Activated CD4-positive, alpha-beta T cell treated with anti-CD3 and anti-CD28 coated beads for 36 hours (primary cell): Measurements from ENCODE around the gene TFCP2L1. TPM values are rescaled to one million over a fixed set of nuclear protein-coding genes. Genes with fewer than 3 reads are reported as not detected.
"Not testable (repeated sequence)": the region's sequence is repeated elsewhere in the genome, so short reads cannot be mapped to it uniquely, and the experiment has no call there.

Experiments
- ATAC-seq: fragments of 200-7000 bp; cut with Tn5 transposase; one replicate; pipeline ENCODE4 v1.10.0; 2021; ENCODE audit warnings: mild to moderate bottlenecking, moderate library complexity
- CTCF ChIA-PET: fragments of 350-600 bp; sonication (Branson Sonifier 250); formaldehyde crosslinking; loops from one replicate; lab custom pipeline; 2021; ENCODE audit warnings: antibody characterized with exemption; lab: Charles Lee
- POLR2A ChIA-PET: fragments of 350-600 bp; sonication (Branson Sonifier 250); formaldehyde crosslinking; loops from one replicate; lab custom pipeline; 2021; ENCODE audit warnings: antibody characterized with exemption, inconsistent platforms; lab: Charles Lee
- DNase-seq: peaks from one replicate; pipeline ENCODE4 v3.0.0-alpha.2; 2020
- H3K27ac Mint-ChIP-seq: one replicate; pipeline ENCODE4 v1.8.0; 2021; ENCODE audit warnings: mixed read lengths
- H3K27me3 Mint-ChIP-seq: one replicate; pipeline ENCODE4 v1.8.0; 2021; ENCODE audit warnings: mixed read lengths
- H3K36me3 Mint-ChIP-seq: one replicate; pipeline ENCODE4 v1.8.0; 2021; ENCODE audit warnings: low read depth, mixed read lengths
- H3K4me1 Mint-ChIP-seq: one replicate; pipeline ENCODE4 v1.8.0; 2021; ENCODE audit warnings: mixed read lengths
- H3K4me3 Mint-ChIP-seq: one replicate; pipeline ENCODE4 v1.8.0; 2021; ENCODE audit warnings: mild to moderate bottlenecking, moderate library complexity, mixed read lengths
- H3K9me3 Mint-ChIP-seq: one replicate; pipeline ENCODE4 v1.8.0; 2021; ENCODE audit warnings: low read depth, mixed read lengths
- intact Hi-C, 2 experiments: fragments of 100-400 bp; cut with DNase I in 1 of 2; cut with micrococcal nuclease in 1 of 2; formaldehyde crosslinking; loops; one replicate each; pipeline versions ENCODE4 v1.14.2 to v1.15.1; 2022 to 2024; cut with DNase I, micrococcal nuclease
- total RNA-seq, 2 experiments: library from RNA; stranded (reverse); gene quantifications; one replicate each; pipeline ENCODE4 v1.2.3, GENCODE V29; 2021

The TFCP2L1 gene
- total RNA-seq, 2 experiments from 2014 or later, result 0.02 to 0.05 TPM

DNA sequence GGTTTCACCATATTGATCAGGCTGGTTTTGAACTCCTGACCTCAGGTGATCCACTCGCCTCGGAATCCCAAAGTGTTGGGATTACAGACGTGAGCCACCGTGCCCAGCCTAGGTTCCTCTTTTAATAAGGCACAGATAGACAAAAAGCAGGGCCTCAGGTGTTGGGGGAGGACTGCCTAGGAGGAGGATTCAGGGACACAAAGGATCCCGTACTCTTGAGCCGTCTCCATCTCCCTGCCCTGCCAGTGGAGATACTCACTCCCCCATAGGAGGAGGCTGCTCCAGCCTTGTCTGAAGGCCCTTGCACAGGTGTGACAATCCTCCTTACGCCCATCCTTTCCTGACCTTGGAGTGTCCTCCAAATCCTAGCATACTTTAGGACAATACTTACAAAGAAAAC, 32.0 kb upstream of the TFCP2L1 start:
- CTCF ChIA-PET, result interaction anchor here (0.6 kb wide), 1 partner anchor 536 kb away, joined by 5 read pairs; no protein-coding TSS in a partner anchor
- Mint-ChIP-seq H3K9me3 (no peaks in the 10 kb centered on the region), H3K27ac (no peak overlapping the region), H3K36me3 (no peaks in the 10 kb centered on the region), H3K4me1 (no peaks in the 10 kb centered on the region), H3K27me3 (peaks cover under 1% of the 10 kb centered on the region), H3K4me3 (no peak overlapping the region)
- DNase-seq (no peak), ATAC-seq (no peak)
- intact Hi-C loops, result no loop called here
- POLR2A ChIA-PET, result no interaction called here

- ATAC-seq, H3K4me3 Mint-ChIP-seq, H3K4me1 Mint-ChIP-seq: not testable (repeated sequence)
Observed at GRCh38 chr2:121313701-121314100, 28.7 kb upstream of the TFCP2L1 start.

GRCh38 chr2:121309801-121310200, 24.8 kb upstream of the TFCP2L1 start:
- no peaks in the 10 kb centered on the region for H3K4me1 Mint-ChIP-seq
- DNase-seq, result no peak

More at GRCh38 chr2:121313701-121314100, 28.7 kb upstream of the TFCP2L1 start:
- intact Hi-C loops, DNase-seq, POLR2A ChIA-PET, H3K27ac Mint-ChIP-seq, H3K36me3 Mint-ChIP-seq, H3K9me3 Mint-ChIP-seq, H3K27me3 Mint-ChIP-seq, CTCF ChIA-PET: not testable (repeated sequence)

DNA sequence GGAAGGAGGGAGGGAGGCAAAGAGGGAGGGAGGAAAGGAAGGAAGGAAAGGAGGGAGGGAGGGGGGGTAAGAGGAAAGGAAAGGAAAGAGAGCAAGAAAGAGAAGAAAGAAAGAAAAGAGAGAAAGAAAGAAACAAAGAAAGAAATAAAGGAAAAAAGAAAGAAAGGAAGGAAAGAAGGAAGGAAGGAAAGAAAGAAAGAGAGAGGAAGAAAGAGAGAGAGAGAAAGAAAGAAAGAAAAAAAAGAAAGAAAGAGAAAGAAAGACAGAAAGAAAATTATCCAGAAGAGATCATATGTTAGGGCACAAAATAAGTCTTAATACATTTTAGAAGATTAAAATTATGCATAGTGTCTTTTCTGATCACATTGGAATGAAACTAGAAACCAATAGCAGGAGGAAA, 24.3 kb upstream of the TFCP2L1 start:
- ChIA-PET POLR2A (no interaction called here), CTCF (no interaction called here)
- DNase-seq (no peak), ATAC-seq (no peak)
- Mint-ChIP-seq H3K27me3 (peaks cover 29% of the 10 kb centered on the region), H3K27ac (no peak overlapping the region), H3K9me3 (no peaks in the 10 kb centered on the region), H3K4me3 (no peak overlapping the region), H3K4me1 (no peaks in the 10 kb centered on the region), H3K36me3 (no peaks in the 10 kb centered on the region)
- intact Hi-C loops, result no loop called here

More at GRCh38 chr2:121309801-121310200, 24.8 kb upstream of the TFCP2L1 start:
- Mint-ChIP-seq H3K9me3 (no peaks in the 10 kb centered on the region), H3K4me3 (no peak overlapping the region), H3K27ac (no peak overlapping the region), H3K27me3 (peaks cover 29% of the 10 kb centered on the region), H3K36me3 (no peaks in the 10 kb centered on the region)
- intact Hi-C loops, result no loop called here
- ChIA-PET POLR2A (no interaction called here), CTCF (no interaction called here)
- no peak for ATAC-seq

DNA sequence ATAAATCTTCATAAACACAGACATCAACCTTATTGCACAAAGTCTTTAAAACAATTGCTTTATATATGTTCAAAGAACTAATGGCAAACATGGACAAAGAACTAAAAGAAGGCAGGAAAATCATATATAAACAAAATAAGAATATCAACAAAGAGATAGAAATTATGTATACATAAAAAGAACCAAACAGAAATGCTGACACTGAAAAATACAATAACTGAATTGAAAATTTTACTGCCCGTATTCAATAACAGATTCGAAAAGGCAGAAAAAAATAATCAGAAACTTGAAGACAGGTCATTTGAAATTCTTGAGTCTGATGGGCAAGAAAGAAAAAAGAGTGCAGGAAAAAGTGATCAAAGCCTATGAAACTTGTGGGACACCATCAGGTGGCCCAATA, 22.0 kb upstream of the TFCP2L1 start:
- POLR2A ChIA-PET, result no interaction called here
- CTCF ChIA-PET, result interaction anchor here (1.1 kb wide), 1 partner anchor 13 kb away, joined by 3 read pairs; no protein-coding TSS in a partner anchor
- Mint-ChIP-seq H3K9me3 (no peaks in the 10 kb centered on the region), H3K27ac (no peak overlapping the region), H3K4me1 (no peaks in the 10 kb centered on the region), H3K4me3 (no peak overlapping the region), H3K27me3 (peaks cover 36% of the 10 kb centered on the region), H3K36me3 (no peaks in the 10 kb centered on the region)
- intact Hi-C loops, result no loop called here
- no peak for DNase-seq
- ATAC-seq, result no peak

- Mint-ChIP-seq H3K9me3 (no peaks in the 10 kb centered on the region), H3K4me1 (no peaks in the 10 kb centered on the region), H3K4me3 (no peak overlapping the region), H3K27ac (no peak overlapping the region), H3K36me3 (no peaks in the 10 kb centered on the region), H3K27me3 (peaks cover 41% of the 10 kb centered on the region)
- intact Hi-C loops, result no loop called here
- ATAC-seq (no peak), DNase-seq (no peak)
- CTCF ChIA-PET, result no interaction called here
- POLR2A ChIA-PET, result no interaction called here
Observed at GRCh38 chr2:121304941-121305340, 19.9 kb upstream of the TFCP2L1 start.

GRCh38 chr2:121303531-121304263, 18.7 kb upstream of the TFCP2L1 start:
- ATAC-seq (no peak), DNase-seq (no peak)
- H3K4me3 Mint-ChIP-seq, result no peak overlapping the region
- ChIA-PET CTCF (interaction anchor here (0.7 kb wide), 1 partner anchor 263 kb away, joined by 3 read pairs; no protein-coding TSS in a partner anchor), POLR2A (interaction anchor here (0.6 kb wide), 1 partner anchor 82 kb away, joined by 4 read pairs; no protein-coding TSS in a partner anchor)
- H3K36me3 Mint-ChIP-seq, result no peaks in the 10 kb centered on the region
- H3K4me1 Mint-ChIP-seq, result no peaks in the 10 kb centered on the region
- intact Hi-C loops, result no loop called here
- peaks cover 38% of the 10 kb centered on the region for H3K27me3 Mint-ChIP-seq
- no peaks in the 10 kb centered on the region for H3K9me3 Mint-ChIP-seq
- no peak overlapping the region for H3K27ac Mint-ChIP-seq

DNA sequence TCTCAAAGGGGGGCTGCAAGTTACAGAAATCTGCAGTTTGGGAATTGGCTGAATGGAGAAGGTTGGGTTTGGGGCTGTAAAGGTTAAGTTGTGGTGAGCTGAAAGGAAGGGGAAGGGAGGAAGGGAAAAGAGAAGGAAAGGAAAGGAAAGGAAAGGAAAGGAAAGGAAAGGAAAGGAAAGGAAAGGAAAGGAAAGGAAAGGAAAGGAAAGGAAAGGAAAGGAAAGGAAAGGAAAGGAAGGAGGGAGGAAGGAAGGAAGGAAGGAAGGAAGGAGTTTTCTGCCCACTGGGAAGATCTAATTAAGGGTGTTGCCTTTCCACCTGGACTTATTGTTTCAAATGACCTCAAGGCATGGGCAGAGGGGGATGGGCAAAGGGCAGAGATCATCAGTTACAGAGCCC, 16.2 kb upstream of the TFCP2L1 start:
- H3K9me3 Mint-ChIP-seq, ATAC-seq, H3K4me1 Mint-ChIP-seq, DNase-seq, H3K4me3 Mint-ChIP-seq, POLR2A ChIA-PET, H3K36me3 Mint-ChIP-seq, intact Hi-C loops, CTCF ChIA-PET, H3K27ac Mint-ChIP-seq: not testable (repeated sequence)
- peaks cover 18% of the 10 kb centered on the region for H3K27me3 Mint-ChIP-seq

GRCh38 chr2:121298476-121298875, 13.5 kb upstream of the TFCP2L1 start:
- no peaks in the 10 kb centered on the region for H3K9me3 Mint-ChIP-seq
- H3K4me3 Mint-ChIP-seq, result no peak overlapping the region
- ChIA-PET CTCF (no interaction called here), POLR2A (no interaction called here)
- no peaks in the 10 kb centered on the region for H3K36me3 Mint-ChIP-seq
- H3K27ac Mint-ChIP-seq, result no peak overlapping the region
- no peaks in the 10 kb centered on the region for H3K4me1 Mint-ChIP-seq
- no peak for DNase-seq
- peaks cover 10% of the 10 kb centered on the region for H3K27me3 Mint-ChIP-seq
- intact Hi-C loops, result no loop called here
- ATAC-seq, result no peak

DNA sequence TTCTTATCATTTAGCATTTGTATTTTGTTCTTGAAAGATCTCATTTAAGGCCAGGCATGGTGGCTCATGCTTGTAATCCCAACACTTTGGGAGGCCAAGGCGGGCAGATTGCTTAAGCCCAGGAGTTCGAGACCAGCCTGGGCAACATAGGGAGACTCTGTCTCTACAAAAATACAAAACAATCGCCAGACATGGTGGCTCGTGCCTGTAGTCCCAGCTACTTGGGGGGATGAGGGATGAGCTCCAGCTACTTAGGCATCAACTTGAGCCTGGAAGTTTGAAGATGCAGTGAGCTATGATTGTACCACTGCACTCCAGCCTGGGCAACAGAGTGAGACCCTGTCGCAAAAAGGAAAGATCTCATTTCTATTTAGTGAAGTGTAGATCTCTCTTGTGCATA, 12.9 kb upstream of the TFCP2L1 start:
- H3K4me1 Mint-ChIP-seq, DNase-seq, ATAC-seq, H3K36me3 Mint-ChIP-seq, H3K27ac Mint-ChIP-seq, intact Hi-C loops, POLR2A ChIA-PET, H3K9me3 Mint-ChIP-seq, H3K4me3 Mint-ChIP-seq, CTCF ChIA-PET, H3K27me3 Mint-ChIP-seq: not testable (repeated sequence)

DNA sequence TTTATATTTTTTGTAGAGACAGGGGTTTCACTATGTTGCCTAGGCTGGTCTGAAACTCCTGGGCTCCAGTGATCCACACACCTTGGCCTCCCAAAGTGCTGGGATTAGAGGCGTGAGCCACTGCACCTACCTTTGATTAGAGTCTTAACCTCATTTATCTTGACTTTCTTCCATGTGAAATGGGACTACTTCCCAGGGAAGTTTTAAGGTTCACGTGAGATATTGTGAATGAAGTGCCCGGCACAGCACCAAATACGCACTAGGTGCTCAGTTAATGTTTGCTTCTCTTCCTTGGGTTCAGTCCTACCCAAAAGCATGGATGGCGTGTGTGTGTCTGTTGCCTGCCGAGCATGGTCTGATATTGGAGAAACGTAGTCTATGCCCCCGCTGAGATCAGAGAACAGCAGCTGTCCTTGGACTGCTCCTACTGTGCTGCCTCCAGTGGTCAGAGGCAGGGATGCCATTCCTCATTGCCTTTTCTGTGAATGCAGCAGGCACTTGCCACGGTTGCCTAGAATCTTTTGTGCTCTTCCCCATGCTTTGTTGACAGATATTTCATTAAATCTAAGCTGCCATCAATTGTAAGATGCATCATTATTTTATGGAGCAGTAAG, 12.3 kb upstream of the TFCP2L1 start:
- ATAC-seq (no peak), DNase-seq (peak; percentile 13)
- no peaks in the 10 kb centered on the region for H3K9me3 Mint-ChIP-seq
- H3K4me1 Mint-ChIP-seq, result no peaks in the 10 kb centered on the region
- H3K27me3 Mint-ChIP-seq, result peaks cover 8% of the 10 kb centered on the region
- CTCF ChIA-PET, result no interaction called here
- no peak overlapping the region for H3K4me3 Mint-ChIP-seq
- H3K36me3 Mint-ChIP-seq, result no peaks in the 10 kb centered on the region
- intact Hi-C loops, result no loop called here
- H3K27ac Mint-ChIP-seq, result no peak overlapping the region
- POLR2A ChIA-PET, result no interaction called here
